Activated T-cell treated with anti-CD3 and anti-CD28 coated beads, Interleukin-2, amount 50 U/mL, for 48 hours (primary cell): Measurements from ENCODE around the gene SMCO2.
"Not testable (repeated sequence)": the region's sequence is repeated elsewhere in the genome, so short reads cannot be mapped to it uniquely, and the experiment has no call there.

Experiments used
- DNase-seq, 2 experiments: peaks; one replicate each; pipeline ENCODE4 v3.0.0-alpha.2; 2020

Gene SMCO2

DNA sequence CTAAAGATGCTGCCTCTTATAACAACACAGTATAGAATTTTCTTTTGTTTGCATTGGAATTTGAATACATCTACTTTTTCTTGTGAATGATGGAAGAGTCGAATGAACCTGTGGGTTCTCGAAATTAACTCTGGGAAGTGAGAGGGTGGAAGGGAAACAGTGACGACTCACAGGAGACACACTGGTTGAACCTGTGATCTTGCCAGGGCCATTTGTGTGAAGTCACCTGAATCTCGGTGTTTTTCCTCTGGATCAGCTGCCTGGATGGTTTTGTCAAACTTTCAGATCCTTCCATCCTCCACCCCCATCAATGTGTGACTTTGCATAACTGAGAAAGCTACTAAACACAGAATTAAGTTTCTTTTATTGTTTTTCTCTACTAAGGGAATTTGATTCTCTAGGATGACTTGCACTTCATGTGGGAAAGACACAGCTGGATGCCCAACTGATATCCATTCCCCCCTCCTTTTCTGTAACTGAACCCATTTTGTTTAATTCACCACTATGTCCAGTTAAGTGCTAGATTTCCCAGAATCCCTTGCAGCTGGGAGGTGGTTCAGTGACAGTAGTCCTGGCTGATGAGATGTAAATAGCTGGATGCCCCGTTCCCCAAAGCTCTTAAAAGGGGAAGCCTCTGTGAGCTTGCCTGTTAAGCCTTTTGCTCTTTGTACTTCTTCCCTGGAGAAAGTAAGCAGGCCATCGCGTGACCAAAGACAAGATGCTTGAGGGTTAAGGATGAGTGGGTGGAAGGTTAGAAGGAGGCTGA lies 83.8 kb downstream of the SMCO2 start:
- DNase-seq = no peak

DNA sequence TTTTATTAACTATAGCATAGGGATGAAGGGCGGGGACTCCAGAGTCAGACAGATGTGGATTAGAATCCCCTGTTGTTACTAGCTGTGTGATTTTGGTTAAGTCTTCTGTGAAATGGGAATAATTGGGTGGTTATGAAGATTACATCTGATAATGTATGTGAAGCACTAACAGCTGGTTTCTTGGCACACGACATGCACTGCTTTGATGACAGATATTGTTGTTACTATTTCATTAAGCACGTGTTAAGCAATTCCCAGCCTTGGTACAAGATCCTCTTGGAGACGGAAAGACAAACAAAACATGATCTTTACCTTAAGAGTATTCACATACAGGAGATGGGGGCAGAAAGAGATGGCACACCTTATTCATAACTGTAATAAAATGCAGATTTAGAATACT lies 85.4 kb downstream of the SMCO2 start:
- no peak for DNase-seq

DNA sequence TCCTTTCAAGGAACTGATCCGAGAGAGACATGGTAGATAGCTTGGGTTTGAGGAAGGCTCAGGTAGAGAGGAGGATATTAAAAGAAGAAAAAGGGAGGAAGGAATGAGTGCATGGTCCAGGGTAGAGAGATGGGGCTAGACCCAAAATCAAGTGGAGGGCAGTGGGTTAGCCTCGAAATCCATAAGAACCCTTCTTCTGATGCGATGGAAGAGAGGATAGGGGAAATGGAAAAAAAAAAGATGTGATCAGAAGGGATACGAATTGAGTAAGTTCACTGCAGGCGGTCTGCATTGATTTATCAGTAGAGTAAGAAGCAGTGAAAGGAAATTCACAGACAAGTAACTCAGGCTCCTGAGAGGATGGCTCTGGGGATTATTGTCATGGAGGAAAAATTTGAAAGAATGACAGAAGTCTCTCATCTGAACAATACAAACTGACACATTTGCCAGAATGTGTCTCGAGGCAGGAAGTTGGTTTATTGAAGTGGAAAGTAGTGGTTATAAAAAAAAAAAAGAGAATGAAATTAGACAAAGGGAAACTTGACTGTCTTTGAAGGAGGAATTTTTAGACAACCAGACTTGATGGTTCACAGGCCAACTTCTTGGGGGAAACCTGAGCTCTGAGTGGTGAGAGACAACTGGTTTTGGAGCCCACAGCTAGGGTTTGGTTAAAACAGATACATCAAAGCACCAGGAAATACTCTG lies 87.7 kb downstream of the SMCO2 start:
- peak in 1 of 2 experiments; percentile 37 for DNase-seq

DNA sequence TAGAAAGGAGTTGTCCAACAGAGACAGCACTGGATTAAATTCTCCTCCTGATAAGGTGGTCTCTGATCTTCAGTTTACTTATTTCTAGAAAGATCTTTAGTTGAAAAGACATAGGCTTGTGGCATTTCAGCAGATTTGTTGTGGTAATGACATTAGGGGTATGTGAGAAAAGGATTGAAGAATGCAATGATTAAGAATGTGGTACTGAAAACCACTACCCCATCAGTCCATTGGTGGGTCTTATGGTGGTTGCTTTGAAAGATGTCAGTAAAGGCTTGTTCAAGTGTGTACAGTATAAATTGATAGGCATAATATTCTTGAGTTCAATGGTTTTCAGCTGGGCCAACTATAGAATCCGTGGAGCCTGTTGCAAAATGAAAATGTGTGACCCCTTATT lies 88.2 kb downstream of the SMCO2 start:
- no peak for DNase-seq

DNA sequence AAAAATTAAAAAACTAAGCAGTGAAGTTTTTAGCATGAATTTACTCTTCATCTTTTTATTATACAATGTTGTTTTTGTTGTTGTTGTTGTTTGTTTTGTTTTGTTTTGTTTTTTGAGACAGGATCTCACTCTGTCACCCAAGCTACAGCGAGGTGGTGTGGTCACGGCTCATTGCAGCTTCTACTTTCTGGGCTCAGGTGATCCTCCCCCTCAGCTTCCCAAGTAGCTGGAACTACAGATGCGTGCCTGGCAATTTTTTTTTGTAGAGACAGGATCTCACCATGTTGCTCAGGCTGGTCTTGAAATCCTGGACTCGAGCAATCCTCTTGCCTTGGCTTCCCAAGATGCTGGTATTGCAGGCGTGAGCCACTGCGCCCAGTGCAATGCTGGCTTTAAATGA lies 88.8 kb downstream of the SMCO2 start:
- no peak for DNase-seq

DNA sequence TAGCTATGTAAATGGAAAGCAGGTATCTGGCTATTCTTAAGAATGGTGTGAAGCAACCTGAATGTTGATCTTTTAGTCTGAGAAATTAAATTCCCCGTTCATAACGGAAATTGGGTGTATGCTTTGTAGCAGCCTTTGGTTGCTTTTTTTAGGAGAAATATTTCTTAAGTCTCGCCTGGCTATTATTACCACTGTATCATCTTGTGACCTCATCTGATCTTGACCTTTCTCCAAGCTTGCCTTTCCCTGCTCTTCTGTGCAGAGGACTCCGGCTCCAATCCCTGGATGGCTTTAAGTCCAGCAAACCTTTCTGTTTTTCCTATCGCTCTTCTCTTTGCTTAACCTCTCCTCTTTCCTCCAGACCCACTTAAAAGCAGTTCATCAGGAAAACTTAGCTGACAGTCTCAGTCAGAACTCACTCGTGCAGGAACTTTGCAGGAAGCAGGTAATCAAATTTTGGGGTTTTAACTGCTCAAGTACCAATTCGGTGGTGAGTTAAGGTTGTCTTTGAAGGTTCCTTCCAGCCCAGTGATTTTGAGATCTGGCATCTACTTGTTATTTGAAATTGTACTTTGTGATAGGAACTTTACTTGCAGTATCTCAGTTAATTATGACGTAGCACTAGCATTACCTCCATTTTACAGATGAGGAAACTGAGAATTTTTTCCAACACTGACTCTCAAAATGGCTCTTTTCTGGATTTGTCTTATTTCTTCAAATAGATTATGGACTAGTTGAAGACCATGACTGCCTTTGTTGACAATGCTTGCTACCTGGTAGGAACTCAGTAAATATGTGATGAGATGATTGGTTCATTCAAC lies 91.5 kb downstream of the SMCO2 start:
- DNase-seq = no peak

DNA sequence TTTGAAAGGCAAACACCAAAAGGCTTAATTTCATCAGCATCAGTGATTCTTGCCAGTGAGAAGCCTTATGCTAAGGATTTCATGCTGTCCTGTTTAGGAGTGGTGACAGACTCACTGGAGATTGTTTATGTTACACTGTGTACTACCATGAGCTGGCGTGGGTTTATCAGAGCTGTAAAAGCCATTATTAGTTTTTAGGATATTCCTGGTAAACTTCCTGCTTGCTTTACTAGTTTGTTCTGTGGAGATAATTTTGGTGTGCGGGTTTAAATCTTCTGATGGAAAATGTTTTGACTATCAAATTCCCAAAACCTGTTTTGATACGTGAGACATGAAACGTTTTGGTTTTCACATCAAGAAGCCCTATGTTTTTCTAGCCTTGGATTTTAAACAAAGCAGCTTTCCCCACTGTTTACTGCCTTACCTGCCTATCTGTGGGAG lies 92.7 kb downstream of the SMCO2 start:
- no peak for DNase-seq

DNA sequence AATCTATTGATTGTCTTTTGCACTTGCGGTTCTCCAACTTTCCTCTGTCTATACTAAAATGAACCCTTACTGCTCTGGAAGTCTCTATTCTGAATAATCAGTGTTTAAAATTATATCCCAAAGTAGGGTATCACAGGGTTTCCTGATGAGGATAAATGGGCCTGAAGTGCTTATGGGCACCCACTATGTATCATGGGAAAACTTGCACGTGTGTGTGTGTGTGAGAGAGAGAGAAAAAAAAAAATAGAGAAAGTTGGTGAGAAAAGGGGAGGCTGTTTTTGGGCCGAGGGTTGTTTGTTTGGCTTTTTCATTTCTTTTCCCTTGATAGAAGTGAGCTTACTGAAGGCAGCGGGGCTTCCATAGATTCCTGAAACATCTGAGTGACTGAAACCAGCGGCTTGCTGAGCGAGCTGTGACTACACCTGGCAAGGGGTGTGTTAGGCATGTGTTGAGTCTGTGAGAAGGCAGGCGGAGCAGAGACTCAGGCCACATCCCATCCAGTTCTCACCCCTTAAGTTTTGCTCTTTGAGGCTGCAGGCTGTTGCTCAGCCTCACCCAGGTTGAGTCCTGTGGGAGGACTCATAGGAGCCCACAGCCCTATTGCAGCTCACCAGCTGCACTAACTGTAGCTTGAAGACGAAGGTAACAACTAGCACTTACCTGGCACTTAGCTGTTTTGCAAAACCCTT lies 94.6 kb downstream of the SMCO2 start:
- no peak for DNase-seq

DNA sequence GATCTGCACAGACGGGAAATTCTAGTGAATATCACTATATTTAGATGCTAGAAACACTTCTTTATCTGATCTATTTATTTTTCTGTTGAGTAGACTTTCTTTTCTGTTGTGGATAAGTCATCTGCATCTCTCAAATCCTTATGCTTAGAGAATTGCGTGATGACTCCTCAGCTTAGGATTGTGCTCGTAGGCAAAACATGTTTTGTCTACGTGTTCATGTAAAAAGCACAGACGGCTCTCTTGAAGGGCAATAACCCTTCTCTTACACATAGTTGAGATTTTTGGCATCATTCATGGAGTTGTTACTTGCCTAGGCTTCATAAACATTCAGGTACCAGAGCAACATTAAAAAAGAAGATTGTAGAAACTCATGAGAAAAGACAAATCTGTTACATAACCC lies 96.1 kb downstream of the SMCO2 start:
- no peak for DNase-seq

DNA sequence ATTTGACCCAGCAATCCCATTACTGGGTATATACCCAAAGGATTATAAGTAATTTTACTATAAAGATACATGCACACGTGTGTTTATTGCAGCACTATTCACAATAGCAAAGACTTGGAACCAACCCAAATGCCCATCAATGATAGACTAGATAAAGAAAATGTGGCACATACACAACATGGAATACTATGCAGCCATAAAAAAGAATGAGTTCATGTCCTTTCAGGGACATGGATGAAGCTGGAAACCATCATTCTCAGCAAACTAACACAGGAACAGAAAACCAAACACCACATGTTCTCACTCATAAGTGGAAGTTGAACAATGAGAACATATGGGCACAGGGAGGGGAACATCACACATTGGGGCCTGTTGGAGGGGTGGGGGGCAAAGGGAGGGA lies 98.3 kb downstream of the SMCO2 start:
- not testable (repeated sequence) for DNase-seq

DNA sequence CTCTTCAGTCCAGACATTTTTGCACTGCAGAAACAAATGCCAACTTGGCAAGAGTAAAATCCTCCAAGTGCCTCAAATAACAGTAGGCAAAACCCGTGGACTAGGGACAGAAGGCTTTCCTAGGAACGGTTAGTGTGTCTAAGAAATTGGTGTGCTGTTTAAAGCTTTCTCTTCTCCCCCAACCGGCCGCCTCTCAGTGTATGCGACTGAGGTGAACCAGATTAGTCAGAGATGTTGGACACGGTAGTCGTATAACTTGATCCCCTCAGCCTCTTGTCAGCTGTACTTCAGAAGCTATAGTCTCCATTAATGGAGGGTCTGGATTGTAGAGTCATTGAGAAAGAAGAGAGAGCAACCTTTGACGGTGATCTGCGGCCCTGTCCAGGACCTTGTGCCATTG lies 99.1 kb downstream of the SMCO2 start:
- DNase-seq = no peak

DNA sequence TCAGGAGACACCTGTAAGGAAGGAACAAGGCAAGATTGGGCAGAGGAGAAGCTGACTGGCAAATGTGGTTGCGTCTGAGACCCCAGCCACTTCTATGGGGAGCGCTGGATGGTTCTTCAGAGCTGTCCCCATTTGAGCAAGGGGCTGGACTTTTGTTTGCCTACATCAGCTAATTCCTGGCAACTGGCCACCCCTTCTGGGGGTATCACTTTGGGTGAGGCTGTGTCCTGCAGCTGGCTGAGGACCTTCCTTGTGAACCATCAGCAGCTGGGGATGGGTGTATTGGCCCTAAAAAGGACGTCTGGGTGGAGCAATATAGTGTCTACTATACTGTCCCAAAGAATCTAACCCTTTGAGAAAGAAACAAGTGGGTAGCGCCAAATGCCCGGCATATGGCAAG lies 101.1 kb downstream of the SMCO2 start:
- DNase-seq = no peak

DNA sequence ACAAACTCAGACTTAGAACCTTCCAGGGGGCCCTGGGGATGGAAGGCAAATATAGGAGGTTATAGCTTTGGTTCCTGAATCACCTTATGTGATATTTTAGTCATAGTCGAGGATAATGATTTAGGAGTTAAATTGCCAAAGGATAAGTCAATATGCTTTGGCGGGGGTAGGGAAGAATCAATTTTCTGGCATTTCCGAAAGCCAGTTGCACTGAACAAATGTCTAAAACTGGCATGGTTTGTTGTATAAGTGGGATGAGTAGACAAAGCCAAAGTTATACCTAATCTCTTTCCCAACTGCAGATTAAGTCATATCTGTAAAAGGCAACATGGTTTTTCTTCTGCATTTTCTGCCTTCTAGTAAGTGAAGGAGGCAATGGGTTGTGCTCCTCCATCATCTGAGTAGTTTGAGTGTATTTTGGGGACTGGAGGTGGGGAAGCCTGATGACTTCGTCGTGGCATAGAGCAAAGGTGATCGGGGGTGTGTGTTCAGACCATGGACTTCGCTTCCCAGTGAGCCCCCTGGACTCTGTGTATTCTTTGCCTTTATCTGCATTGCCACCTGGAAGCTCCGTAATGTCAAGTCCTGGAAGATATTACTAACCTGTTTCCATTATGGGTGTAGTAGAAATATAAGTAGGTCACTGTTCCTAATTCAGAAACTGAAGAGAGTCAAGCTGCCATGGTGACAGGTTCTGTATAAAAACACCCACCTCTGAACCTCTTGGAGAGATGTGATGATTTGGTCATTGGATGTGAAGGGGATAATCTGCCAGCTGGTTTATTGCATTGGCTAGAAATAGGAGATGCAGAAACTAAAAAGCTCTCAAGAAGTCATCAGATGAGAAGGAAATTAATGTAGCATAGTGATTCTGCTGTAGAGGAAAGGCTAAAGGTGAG lies 102.0 kb downstream of the SMCO2 start:
- no peak for DNase-seq

DNA sequence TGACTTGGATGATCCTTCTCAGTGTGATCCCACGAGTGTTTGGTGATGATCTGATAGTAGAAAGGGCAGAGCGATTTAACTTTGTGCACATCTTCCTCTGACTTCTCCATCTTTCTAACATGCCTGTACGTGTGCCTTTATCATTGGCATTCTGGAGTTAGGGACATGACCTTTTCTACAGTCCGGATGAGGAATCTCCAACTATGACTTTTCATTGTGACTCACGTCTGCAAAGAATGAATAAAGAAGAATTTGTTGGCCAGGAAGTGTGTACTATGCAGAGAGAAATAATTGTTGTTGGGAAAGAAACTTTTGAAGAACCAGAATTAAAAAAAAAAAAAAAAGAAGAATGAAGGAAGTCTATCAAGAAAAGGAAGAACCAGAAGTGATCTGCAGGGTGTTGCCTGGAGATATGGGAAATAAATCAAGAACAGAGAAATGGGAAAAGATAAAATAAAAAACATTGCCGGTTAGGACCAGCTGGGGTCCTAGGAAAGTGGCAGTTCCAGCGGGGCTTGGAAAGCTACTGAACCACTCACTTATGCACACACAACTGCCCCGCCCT lies 102.8 kb downstream of the SMCO2 start:
- DNase-seq = no peak

DNA sequence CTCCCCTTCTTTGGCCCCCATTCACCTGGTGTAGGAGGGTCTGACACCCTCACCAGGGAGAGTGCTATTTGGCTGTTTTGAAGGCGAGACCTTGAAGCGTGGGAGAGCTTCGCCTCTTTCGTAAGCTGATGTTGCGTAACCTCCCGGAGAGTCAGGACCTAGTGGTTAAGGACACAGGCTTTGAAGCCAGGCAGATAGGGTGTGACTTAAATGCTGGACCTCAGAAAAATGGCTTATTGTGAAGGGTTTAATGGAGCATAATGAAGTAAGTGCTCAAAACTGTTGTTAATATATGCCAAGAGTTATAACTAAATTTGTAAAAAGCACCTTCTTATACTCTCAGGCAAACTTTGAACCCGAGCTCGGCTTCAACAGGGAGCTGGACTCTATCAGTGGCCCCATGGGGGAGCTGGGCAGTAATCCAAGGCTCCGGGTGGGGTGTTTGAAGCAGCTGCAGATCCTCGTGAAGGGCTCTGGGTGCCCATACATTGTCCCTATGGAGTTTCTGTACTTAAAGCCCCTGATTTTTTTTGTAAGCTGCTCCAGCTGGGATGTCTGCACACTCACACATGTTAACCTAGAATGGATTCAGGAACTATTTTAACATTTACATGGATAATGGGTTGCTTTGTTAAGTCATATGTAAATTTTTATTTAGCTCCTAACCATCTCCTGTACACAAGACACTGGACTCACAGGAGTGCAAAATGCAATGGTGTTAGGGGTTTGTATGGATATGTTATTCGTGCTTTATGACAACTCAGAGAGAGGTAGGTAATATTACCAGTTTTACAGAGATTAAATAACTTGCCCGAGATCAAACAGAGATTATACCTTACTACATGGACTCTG lies 103.5 kb downstream of the SMCO2 start:
- no peak for DNase-seq

DNA sequence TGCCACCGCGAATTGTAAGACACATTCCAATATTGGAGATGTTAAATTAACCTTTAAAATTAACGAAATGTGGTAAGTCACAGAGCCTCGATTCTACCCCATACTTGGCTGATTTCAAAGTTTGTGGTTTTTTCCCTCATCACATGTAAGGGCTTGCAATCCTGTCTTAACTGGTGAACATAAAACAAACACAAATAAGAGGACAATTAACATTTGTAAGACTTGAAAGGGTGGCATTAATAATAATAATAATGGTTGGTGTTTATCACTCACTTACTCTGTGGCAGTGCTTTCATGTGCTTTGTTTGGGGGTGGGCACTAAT lies 104.1 kb downstream of the SMCO2 start:
- no peak for DNase-seq

DNA sequence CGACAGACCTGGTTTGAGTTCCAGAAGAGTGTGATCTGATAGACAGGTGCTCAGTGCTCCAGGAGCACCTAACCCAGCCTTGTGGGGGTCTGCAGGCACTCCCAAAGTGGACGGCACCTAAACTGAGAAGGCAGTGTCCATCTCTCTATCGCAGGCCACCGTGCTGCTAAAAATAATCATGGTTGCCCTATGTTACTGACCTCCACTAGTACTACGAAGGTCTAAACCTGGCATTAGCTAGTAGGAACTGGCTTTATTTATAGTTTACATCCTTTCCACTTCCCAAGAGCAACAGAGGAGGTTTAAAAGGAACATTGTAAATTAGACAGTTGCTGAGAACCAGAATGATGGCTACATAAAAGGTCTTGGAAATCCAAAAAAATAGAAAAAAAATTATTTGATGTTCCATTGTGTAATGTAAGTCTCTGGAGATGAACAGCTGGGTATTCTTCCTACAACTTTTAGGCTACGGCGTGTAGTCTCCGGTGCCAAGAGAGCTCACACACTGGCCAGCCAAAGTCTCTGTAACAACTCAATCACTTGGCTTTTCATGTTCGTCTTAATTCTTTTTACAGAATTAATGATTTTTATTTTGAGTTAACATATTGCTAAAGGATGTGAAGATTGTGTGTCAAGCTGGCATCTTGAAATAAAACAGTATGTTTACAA lies 104.8 kb downstream of the SMCO2 start:
- DNase-seq = no peak
